ENCODE data around the gene TICAM1.

TICAM1 gene

GRCh38 chr19:4768934-4769777, 62.4 kb downstream of the TICAM1 start:
- peak; percentile 79 to 86 for DNase-seq
